NCI-H526 treated with DMSO at 0.1 percent for 48 hours (cell line): ENCODE data around the gene DCLRE1C.
"Not testable (repeated sequence)": the region's sequence is repeated elsewhere in the genome, so short reads cannot be mapped to it uniquely, and the experiment has no call there.

ENCODE experiments used
- DNase-seq: peaks from one replicate; lab custom pipeline; 2025; lab: John Stamatoyannopoulos, UW

The DCLRE1C gene

DNA sequence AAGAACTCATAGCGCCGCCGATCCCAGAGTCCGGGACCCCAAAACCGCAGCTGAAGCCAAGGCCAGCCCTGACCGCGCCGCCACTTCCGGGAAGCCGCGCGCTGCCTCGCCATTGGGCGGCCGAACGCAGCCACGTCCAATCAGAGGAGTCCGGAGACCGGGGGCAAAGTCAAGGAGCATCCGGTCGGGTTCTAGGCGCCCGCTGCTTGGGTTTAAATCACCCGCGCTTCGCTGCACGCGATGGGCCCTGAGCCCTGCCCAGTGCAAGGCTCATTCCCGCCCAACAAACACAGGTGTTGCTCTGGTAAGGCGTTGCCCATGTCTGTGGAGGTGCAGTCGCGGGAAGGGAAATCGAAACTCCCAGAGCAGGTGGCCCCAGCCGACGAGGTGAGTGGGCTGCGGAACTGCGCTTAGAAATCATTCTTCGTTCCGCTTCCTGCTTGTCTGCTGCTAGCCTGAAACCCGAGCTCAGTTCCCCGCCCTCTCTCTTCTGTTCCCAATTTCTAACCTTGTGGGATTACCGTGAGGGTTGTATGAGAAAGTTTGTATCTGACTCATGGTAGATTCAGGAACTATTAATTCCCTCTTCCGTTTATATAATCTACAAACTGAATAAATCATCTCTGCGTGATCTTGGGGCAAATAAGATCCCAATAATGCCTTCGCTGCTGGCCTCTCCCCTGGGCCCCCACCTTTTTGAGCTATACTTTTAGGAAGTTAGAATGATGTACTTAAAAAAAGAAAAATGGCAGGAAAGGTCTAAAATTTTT lies at the start of gene DCLRE1C:
Gene DCLRE1C, minus strand, starts transcription at position 96 of the 770 bp plus-strand sequence. Its CDS starts 86 bp downstream, at position 10.
- peak; percentile 82 for DNase-seq

DNA sequence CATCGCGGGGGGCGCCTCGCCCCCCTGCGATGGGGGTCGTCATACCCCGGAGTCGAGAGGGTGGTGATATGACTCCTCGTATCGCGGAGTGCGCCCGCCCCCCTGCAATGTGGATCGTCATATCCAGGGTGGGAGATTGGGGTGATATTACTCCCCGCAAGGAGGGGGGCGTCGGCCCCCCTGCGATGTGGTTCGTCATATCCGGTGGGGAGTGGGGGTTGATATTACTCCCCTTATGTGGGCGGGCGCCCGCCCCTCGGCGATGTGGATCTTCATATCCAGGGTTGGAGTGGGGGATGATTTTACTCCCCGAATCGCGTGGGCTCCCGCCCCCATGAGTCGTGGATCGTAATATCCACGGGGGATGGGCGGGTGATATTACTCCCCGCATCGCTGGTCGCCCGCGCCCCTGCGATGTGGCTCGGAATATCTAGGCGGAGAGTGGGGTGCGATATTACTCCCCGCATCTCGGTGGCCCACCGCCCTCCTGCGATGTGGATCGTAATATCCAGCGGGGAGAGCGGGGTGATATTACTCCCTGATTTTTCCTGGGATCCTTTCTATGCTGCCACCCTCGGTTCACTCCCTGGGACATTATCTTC lies 42.2 kb upstream of the DCLRE1C start:
- DNase-seq = no peak

DNA sequence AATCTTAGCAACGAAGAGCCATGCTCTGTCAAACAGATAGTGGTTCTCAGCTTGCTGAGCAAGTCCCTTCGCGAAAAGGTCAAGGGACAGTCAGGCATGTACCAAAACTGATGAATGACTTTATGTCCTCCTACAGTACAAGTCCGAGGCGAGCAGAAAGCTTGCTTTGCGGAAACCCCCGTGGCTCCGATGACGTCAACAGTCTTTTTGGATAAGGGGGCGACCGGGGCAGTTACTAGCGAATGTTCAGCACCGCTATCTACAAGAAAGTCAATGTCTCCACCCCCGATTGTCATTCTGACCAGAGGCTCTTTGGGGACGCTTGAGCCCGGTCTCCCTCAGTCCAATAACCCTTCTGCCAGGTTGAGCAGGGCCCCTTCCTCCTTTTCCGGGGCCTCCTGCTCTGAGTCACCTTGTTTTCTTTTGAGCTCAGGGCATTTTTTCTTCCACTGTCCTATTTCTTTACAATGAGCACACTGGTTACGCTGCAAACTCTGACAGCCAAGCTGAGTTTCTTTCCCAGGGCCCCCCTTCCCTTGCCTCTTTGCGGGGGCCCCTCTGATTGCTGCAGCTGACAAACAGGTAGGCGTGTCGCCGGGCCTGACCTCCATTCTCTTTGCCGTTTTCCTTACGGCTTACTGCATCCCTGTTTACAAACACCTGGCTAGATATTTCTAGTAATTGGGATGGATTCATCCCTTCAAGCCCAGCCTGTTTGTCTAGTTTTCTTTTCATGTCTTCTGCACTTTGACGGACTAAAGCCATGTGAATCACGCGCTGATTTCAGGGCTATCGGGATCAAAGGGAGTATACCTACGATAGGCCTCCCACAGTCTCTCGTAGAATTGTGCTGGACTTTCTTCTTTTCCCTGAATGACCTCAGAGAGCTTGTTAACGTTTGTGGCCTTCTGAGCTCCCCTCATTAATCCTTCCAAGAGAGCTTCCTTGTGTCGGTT lies 39.9 kb upstream of the DCLRE1C start:
- not testable (repeated sequence) for DNase-seq

DNA sequence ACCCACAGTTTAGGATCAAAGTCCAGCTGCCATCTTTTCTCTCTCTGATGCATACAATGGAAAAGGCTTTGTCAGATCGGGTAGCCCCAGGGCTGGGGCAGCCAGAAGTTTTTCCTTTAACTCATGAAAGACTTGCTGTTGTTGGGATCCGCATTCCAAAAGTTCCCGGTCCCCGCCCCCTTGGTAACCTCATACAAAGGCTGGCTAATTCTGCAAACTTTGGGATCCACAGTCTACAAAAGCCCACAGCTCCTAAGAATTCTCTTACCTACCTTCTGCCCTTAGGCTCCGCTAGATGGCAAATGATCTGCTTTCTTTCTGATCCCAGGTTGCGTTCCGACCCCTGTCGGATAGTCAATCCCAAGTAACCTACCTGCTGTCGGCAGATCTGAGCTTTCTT lies 38.4 kb upstream of the DCLRE1C start:
- not testable (repeated sequence) for DNase-seq

DNA sequence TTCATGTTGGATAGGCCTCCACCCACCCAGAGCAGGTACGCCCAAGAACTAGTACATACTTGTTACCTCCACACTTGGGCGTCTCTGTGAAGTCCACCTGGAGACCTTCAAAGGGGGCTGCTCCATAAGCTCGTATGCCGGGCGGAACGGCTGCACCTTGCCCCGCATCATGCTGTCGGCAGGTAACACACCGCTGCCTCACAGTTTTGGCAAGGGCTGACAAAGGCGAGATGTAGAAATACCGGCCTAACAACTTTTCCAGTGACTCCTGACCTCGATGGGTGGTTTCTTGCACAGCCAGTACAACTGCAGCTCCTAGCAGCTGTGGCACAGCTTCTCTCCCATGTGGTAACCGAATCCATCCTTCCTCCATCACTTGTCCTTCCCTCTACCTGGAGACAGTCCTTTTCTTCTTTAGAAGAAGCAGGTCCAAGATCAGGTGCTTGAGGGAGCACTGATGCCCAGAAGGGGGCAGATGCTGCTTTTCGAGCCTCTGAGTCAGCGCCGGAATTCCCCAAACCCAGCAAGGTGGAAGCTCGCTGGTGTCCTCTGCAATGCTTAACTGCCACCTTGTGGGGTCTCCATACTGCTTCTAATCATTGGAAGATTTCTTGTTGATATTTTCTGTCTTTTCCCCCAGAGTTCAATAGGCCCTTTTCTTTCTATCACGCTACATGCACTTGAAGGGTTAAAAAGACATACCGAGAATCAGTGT lies 37.3 kb upstream of the DCLRE1C start:
- not testable (repeated sequence) for DNase-seq

GRCh38 chr10:14989552-14989951 lies 35.7 kb upstream of the DCLRE1C start:
- not testable (repeated sequence) for DNase-seq

DNA sequence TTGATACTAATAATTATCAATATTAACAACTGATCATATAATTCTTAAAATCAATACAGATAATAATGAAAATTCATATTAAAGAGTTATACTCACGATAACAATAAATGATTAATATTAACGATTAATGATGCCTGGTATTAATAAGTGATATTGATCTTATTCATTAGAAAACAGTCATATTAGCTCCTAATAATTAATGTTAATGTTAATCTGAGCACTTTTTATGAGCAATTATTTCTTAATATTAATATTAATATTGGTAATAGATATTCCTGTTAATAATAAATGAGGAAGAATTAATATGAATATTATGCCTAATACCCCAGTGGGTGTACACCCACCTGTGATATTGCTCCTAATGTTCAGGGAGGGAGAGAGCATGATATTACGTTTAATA lies 28.8 kb upstream of the DCLRE1C start:
- DNase-seq = no peak

- DNase-seq = no peak
These were observed 21.9 kb upstream of the DCLRE1C start for GRCh38 chr10:14975672-14976273.

GRCh38 chr10:14974153-14974998 lies 20.5 kb upstream of the DCLRE1C start:
- DNase-seq = not testable (repeated sequence)

GRCh38 chr10:14971867-14972448 lies 18.1 kb upstream of the DCLRE1C start:
- DNase-seq = no peak

DNA sequence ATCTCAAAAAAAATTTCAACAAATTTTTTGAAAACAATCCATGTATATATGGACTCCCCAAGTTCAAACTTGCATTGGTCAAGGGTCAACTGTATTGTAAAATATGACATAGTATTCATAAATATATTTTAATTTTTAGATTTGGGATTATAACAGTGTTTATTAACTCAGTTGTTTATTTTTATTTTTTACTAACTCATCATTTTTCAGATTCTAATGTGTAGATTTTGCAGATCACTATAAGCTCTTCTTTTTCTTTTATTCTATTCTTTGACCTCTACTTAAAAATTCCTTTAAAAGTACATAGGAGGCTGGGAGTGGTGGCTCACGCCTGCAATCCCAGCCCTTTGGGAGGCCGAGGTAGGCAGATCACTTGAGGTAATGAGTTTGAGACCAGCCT lies 14.0 kb upstream of the DCLRE1C start:
- no peak for DNase-seq

GRCh38 chr10:14959221-14960057 lies 5.5 kb upstream of the DCLRE1C start, which contains the start of gene MEIG1:
TSS of gene MEIG1 (plus strand) at chr10:14959388. CDS start at chr10:14966469, 7,081 bp downstream.
- peak; percentile 80 for DNase-seq

DNA sequence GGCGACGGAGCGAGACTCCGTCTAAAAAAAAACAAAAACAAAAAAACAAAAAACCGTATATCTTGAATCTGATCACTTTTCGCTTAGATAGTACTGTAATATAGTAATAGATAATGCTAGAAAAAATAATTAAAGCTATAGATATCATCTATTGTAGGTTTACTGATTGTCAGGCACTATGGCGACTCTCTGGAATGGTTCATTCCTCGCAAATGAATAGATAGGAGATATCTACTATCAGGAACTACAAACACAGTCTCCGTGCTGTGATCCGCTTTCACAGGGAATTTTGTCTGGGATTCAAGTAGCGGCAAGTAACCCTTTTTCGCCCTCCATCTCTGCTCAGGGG lies 5.0 kb upstream of the DCLRE1C start:
- DNase-seq = no peak

DNA sequence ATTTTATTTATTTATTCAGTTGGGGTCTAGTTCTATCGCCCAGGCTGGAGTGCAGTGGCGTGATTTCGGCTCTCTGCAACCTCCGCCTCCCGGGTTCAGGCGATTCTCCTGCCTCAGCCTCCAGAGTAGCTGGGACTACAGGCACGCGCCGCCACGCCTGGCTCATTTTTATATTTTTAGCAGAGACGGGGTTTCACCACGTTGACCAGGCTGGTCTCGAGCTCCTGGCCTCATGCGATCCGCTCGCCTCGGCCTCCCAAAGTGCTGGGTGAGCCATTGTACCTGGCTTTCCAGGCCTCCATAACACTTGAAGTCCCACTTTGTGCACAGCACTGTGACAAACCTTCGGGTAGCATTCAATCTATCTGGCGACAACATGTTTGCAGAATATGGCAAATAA lies 1.0 kb upstream of the DCLRE1C start:
- DNase-seq = no peak

GRCh38 chr10:14953424-14954000 lies 384 bp downstream of the DCLRE1C start:
- DNase-seq = no peak

GRCh38 chr10:14952851-14953423 lies 959 bp downstream of the DCLRE1C start:
- no peak for DNase-seq

DNA sequence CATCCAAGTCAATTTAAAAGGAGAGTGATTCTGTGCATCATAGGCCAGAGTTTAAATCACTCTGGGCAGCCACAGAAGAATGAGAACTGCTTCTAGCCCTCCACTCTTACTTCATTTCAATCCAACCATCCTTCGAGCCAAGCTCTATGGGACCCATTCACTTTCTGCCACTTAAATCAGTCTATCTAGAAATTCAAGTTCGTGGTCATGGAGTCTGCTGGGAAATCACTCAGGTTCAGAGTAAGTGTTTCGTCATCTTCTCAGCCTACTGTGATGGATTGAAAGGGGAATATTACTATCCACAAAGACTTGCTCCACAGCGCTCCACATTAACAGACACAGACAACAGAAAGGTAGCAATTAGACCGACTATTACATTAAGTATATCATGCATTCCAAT lies 4.6 kb downstream of the DCLRE1C start:
- no peak for DNase-seq

GRCh38 chr10:14947268-14947667 lies 6.6 kb downstream of the DCLRE1C start:
- DNase-seq = no peak
